Measurements from ENCODE around the gene RHOF.
A peak's percentile ranks its signal among the peaks of the same experiment; 100 is the strongest.

Gene RHOF, protein sequence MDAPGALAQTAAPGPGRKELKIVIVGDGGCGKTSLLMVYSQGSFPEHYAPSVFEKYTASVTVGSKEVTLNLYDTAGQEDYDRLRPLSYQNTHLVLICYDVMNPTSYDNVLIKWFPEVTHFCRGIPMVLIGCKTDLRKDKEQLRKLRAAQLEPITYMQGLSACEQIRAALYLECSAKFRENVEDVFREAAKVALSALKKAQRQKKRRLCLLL

DNA sequence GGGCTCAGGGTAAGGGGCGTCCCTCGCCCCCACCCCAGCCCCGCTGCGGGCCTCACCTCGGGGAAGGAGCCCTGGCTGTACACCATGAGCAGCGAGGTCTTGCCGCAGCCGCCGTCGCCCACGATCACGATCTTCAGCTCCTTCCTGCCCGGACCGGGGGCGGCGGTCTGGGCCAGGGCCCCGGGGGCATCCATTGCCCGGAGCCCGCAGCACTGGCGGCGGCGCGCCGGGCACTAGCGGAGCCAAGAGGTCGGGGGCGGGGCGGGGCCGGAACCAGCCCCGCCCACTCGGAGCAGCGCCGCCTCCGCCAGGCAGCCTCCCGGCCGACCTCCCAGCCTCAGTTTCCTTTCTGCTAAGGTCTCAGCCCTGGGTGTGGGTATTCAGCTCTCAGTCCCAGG lies at the start of gene RHOF:
RHOF (minus strand) TSS at position 249 of the 398 bp plus-strand sequence; CDS start at position 194, 55 bp downstream.
- no peak for DNase-seq

- DNase-seq = no peak
Measured at GRCh38 chr12:121839993-121840761, 46.7 kb upstream of the RHOF start.

- DNase-seq = peak; percentile 99
Measured at GRCh38 chr12:121839106-121839992, 45.9 kb upstream of the RHOF start.

DNA sequence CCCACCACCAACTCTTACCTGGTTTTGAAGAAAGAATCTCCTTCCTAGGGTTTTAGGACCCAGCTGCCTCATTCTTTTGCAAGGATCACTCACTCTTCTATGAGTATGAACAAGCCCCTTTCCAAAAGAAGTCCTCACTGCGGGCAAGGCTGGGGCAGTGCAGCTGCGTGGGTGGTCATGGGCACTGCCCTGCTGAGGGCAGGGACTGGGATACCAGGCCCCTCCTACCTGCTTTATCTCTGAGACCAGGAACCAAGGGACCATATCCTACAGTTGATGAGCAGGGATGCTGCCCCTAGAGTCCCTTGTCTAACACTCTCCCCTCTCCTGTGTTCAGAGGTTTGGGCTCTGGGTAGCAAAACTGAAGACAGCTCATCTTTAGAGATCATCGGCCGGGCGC lies 44.6 kb upstream of the RHOF start:
- DNase-seq = no peak

DNA sequence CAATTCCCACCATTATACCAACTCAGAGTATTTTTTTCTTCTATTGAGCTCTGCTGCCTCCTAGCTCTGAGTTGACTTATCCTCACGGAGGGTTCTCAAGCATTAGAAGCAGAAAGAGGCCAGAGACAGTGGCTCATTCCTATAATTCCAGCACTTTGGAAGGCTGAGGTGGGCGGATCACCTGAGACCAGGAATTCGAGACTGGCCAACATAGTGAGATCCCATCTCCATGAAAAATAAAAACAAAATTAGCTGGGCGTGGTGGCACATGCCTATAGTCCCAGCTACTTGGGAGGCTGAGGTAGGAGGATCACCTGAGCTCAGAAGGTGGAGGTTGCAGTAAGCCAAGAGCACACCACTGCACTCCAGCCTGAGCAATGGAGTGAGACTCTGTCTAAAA lies 44.2 kb upstream of the RHOF start:
- no peak for DNase-seq

- no peak for DNase-seq
Measured at GRCh38 chr12:121831571-121832245, 38.2 kb upstream of the RHOF start.

- no peak for DNase-seq
Measured at GRCh38 chr12:121830588-121831265, 37.2 kb upstream of the RHOF start.

DNA sequence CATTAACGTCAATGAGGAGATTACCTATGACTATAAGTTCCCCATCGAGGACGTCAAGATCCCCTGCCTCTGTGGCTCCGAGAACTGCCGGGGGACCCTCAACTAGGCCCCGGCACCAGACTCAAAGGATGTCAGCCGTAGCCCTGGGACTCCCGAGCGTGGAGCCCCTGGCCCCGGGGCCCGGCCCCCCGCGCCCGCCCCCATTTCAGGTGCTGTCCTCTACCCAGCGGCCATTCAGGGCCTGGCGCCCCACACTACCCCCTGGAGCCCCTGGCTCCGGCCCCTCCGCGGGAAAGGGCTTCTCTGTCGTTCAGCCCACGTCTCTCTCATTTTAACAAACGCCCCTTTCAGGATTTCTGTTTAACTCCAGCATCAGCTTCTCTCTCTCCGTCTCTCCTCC lies 36.6 kb upstream of the RHOF start:
- DNase-seq = no peak

DNA sequence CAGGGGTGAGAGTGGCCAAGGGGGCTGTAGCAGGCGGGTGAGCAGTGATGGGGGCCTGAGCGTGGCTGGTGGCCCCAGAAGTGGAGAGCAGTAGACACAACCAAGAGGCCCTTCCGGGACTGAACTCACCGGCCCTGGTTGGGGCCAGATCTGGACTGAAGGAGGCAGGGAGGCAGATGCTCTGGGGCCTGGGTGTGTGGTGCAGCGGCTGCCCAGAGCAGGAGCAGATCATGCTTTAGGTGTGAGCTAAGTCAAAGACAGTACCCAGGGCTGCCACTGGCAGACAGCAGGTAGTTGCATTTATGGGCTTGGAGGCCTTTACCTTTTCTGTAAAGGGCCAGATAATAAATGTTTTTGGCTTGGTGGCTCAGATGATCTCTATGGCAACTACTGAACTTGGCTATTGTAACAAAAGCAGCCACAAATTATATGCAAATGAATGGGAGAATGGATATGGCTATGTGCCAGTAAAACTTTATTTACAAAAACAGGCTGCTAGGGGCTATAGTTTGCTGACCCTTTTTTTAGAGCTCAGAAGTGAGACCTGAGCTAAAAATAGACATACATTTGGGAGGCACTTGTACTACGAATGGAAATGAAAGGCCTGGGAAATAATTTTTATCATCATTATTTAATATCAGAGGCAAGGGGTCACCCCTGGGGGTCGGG lies 35.9 kb upstream of the RHOF start:
- no peak for DNase-seq

GRCh38 chr12:121828826-121829225 lies 35.3 kb upstream of the RHOF start:
- DNase-seq = no peak

- no peak for DNase-seq
Measured at GRCh38 chr12:121828306-121828705, 34.8 kb upstream of the RHOF start.

GRCh38 chr12:121827351-121828099 lies 34.0 kb upstream of the RHOF start:
- DNase-seq = no peak

GRCh38 chr12:121826318-121827150 lies 33.0 kb upstream of the RHOF start:
- DNase-seq = no peak

DNA sequence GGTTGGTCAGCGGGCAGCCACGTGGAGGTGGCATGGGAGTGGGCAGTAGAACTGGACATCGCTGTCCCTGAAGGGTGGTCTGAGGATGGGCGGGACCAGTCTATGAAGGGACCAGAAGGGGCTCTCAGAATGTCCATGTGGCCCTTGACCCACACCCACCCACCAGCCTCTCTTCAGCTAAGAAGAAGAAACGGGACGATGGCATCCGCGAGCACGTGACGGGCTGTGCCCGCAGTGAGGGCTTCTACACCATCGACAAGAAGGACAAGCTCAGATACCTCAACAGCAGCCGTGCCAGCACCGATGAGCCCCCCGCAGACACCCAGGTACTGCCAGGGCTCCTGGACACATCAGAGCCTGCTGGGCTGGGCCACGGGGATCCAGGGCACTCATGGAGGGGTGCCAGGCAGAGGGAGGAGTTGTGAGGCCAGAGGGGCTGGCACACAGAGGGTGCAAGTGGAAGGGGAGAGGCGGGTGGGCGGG lies 31.6 kb upstream of the RHOF start:
- no peak for DNase-seq

- no peak for DNase-seq
Measured at GRCh38 chr12:121823727-121824115, 30.2 kb upstream of the RHOF start.

DNA sequence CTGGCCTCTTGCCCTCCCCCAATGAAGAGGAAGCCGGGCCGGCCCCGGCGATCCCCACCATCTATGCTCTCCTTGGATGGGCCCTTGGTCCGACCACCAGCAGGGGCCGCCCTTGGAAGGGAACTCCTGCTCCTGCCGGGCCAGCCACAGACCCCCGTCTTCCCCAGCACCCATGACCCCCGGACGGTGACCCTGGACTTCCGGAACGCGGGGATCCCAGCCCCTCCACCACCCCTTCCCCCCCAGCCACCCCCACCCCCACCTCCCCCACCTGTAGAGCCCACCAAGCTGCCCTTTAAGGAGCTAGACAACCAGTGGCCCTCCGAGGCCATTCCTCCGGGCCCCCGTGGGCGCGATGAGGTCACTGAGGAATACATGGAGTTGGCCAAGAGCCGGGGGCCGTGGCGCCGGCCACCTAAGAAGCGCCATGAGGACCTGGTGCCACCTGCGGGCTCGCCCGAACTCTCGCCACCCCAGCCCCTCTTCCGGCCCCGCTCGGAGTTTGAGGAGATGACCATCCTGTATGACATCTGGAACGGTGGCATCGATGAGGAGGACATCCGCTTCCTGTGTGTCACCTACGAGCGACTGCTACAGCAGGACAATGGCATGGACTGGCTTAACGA lies 29.7 kb upstream of the RHOF start:
- no peak for DNase-seq

DNA sequence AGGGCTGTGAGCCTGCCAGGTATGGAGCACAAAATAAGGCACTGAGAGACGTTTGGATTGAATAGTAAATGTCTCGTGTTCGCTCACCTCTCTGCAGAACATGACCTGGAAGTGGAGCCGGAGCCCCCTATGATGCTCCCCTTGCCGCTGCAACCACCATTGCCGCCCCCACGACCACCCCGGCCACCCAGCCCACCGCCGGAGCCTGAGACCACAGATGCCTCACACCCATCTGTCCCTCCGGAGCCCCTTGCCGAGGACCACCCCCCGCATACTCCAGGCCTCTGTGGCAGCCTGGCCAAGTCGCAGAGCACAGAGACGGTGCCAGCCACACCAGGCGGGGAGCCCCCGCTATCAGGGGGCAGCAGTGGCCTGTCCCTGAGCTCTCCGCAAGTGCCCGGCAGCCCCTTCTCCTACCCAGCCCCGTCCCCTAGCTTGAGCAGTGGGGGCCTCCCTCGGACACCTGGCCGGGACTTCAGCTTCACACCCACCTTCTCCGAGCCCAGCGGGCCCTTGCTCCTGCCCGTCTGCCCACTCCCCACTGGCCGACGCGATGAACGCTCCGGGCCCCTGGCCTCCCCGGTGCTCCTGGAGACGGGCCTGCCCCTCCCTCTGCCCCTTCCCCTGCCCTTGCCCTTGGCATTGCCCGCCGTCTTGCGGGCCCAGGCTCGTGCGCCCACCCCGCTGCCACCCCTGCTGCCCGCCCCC lies 29.1 kb upstream of the RHOF start:
- DNase-seq = no peak

DNA sequence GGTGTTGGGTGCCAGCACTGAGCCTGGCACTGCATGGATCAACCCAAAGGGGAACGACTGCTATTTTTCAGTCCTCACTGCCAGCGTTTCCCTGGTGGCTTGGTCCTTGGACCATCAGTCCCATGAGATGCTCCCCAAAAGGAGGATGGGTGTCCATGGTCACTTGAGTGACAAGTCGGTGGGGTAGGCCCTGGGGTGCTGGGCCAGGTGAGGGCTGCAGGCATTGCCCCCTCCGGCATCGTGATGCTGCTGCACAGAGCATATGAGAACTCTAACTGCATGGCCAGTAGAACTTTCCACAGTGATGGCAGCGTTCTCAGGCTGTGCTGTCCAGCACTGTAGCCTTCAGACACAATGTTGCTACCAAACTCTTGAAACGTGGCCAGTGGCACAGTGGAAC lies 26.6 kb upstream of the RHOF start:
- DNase-seq = no peak

All from CD4-positive, alpha-beta T cell treated with Interleukin-21 for 1 hour (primary cell).